NCI-H345 (cell line): ENCODE data around the gene ORAI3.

ENCODE experiments used
- DNase-seq: peaks from one replicate; lab custom pipeline; 2025; lab: John Stamatoyannopoulos, UW

The ORAI3 gene

DNA sequence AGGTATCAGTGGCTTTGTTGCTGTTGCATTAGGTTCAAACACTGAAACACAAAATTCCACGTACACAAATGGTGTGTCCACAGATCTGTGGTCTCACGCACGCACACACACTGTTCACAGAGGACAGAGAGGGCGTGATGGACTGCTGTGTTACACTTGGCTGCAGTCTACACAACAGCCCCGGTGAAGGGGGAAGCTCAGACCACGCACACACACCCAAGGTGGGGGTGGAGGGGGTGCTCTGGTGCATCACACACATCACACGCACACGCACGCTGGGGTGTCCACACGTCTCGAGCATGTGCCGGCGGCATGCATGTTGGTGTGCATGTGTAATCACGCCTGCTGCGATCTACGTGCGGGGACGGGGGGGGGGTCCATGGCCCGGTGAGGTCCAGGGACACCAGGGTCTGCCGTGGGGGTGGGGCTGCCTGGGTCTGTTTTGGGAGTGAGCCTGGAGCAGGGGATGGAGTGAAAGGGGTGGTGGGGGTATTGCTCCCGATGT lies 43.5 kb downstream of the ORAI3 start:
- DNase-seq: no peak

DNA sequence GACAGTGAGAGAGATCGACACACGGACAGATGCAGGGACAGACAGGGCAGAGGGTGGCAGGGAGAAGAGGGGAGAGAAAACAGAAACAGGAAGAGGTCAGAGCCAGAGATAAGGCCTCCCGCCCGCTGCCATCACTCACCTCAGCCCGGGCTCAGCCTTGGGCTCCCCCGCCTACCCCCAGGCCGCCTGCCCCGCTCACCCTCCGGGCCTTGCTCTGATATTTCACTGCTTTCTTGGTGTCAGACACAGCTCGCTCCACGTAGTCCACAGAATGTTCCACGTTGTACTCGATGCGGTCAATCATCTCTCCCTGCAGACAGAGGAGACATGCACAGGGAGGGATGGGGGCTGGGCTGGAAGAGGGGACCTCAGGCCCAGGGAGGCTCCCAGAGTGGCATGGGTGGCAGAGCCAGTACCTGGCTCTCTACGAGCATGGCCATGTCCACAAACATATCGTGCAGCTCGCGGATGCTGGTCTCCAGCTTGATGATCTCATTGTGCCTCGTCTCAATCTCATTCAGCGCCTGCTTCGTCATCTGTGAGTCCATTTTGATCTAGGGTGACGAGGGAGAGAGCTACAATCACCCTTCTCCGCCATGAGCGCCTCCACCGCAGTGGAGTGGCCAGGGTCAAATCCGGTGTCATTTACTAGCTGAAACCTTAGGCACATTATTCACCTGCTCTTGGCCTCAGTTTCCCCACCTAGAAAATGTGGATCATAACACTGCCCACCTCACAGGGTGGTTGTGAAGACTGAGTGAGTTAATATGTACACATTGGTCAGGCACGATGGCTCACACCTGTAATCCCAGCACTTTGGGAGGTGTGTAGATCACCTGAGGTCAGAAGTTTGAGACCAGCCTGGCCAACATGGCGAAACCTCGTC lies 44.3 kb downstream of the ORAI3 start:
- DNase-seq: no peak

DNA sequence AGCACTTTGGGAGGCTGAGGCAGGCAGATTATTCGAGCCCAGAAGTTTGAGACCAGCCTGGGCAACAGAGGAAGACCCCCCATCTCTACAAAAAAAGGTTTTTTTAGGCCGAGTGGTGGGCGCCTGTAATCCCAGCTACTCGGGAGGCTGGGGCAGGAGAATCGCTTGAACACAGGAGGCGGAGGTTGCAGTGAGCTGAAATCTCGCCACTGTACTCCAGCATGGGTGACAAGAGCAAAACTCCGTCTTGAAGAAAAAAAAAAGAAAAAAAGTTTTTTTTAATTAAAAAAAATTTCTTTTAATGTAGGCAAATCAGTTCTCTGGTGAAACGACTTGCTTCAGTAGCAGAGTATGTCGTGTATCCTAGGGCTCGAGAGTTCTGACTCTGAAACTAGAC lies 47.1 kb downstream of the ORAI3 start:
- no peak for DNase-seq

DNA sequence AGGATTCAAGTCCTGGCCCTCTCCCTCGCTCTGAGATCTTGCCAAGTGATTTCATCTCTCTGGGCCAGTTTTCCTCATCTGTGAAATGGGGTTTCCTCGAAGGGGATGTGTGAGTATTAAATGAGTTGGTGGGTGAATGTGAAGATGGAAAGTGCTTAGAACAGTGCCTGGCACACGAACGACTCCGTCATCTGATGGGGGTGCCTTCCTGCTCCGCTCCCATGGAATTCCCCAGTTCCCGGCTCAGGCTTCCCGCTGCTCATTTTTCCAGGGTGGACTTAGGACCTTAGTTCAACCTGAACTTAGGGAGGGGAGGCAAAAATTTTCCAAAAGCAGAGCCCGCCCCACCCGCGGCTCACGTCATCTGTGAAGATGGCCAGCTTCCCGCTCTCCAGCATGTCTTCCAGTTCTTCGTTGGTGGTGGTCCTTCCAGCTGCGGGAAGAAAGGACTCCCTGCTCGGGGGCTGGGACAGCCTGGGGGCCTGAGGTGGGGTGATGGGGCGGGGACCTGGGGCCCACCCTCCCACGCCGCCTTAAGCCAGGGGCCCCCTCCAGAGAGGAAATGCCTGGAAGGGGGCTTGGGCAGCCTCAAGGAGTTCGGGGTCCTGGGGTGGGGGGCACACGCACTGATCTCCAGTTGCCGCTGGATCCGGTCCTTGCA lies 47.6 kb downstream of the ORAI3 start:
- DNase-seq: no peak

DNA sequence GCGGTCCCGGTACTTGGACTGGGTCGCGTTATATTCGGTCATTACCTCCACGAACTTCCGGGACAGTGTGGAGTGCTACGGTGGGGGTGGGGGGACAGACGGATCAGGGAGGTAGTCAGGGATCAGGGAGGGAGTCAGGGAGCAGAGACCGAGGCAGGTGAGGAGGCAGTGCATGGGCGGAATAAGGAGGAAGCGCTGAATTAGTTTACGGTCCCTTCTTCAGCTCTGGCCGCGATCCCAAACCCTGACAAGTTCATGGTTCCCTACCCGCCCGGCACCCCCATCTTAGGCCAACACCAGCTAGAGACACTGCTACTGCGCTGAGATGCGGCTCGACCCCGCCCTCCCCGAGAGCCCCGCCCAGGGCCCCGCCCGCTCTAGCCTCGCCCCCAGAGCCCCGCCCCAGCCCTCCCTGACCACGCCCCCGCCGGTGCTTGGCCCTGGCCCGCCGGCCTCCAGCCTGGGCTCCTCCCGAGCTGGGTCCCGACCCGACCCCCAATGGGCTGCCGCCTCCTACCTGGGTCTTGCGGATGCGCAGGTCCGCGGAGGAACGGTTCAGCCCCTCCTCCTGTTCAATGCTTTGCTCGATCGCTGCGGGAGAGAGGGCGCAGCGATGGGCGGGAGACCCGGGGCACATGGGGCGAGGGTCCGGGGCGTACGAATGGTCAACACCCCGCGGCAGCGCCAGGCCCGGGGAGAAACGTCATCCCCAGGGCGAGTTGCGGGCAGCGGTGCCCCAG lies 48.3 kb downstream of the ORAI3 start:
- peak; percentile 74 for DNase-seq

DNA sequence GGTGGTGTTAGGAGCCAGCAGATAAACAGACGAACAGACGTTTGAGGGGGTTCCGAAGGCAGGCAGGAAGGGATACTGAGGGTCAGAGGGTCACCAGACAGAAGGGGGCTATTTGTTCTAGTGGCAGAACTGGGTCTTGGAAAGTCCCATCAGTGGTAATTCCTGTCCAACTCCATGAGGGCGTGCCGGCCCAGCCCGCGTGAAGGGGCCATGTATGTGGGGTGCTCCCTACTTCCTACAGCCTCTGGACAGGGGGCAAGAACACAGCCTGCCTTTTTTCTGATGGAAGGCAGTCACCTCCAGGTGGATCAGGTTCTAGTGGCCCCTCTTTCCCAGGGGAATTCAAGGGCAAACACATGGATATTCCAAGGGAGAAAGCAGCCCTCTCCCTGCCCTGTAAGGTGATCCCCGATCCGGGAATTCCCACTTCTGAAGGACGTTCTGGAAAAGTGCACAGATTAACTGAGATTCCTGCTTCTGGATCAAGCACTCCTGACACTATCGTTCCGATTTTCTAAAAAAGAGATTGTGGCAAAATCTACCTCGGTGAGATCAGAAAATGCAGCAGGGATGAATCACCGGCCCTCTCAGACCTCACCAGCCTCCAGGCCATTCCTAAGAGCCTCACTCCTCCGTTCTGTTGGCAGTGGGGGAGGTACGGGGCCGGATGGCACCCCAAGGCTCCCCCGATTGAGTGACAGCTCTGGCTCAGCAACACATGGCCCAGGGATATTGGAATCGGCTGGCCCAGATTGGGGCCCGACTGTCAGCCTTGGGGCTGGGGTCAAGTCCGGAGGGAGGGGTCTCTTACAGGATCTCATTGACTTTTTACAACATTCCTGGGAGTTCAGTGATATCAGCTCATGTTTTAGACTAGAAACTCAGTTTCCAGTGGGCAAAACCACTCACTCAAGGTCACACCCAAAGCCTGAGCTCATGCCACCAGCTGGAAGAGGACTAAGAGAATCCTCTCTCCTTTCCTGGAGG lies 49.1 kb downstream of the ORAI3 start:
- no peak for DNase-seq

DNA sequence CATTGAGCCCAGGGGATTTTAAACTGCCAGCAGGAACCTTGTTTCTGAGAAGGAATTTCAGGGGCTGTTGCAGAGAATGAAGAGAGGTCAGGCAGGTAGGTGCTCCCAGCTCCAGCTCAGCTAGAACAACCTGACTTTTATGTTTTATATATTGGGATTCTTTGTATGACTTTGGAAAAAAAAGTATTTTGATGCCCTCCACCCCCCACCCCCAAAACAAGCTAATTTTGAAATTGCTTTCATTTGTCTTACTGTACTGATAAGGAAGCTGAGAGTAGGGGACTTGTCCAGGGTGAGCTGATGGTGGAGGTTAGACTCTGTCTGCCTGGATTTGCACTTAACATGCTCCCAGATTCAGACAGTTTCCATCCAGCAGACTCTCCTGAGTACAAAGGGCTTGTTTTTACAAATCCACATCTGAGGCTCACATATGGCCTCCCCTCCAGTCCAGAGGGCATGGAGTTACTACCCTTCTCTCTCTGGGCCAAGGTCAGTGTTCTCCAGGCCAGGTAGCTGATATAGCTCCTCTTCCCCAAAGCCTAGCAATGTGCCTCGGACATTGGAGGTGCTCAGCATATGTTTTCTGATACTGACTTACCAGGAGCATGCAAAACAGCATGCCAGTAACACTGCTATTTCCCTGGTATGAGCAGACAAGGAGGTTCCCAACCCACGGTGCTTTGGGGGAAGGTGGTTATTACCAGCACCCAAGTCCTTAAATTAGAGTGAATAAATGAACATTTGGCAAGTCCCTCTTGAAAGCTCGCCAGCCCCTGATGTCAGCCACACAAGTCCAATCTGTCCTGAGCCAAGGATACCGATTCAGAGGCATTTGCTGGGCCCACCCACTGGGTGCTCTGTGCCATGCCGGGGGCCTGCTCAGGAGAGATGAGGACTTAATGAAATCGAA lies 50.2 kb downstream of the ORAI3 start:
- no peak for DNase-seq

DNA sequence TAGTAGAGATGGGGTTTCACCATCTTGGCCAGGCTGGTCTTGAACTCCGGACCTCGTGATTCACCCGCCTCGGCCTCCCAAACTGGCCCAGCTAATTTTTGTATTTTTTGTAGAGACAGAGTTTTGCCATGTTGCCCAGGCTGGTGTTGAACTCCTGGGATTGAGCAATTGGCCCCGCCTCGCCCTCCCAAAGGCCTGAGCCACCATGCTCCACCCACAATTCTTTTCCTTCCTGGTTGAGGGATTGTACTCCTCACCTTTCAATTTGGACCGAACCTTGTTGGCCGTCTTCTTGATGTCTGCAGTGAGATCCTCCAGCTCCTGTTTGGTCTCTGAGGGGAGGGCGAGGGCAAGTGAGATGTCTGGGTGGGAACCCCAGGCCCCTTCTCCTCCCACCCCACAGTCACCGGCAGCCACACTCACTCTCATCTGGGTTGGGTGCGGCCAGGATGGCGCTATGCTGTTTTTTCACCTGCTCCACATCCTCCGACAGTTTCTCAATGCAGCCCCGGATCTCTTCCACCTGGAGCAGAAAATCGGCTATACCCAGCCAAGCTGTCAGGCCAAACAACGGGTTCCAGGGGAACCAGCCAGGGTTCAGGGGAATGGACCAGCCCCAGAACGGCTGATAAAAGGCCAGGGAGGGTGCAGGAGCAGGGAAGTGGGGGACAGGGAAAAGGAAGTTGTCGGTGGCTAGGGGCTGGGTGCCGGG lies 52.0 kb downstream of the ORAI3 start:
- DNase-seq: no peak

DNA sequence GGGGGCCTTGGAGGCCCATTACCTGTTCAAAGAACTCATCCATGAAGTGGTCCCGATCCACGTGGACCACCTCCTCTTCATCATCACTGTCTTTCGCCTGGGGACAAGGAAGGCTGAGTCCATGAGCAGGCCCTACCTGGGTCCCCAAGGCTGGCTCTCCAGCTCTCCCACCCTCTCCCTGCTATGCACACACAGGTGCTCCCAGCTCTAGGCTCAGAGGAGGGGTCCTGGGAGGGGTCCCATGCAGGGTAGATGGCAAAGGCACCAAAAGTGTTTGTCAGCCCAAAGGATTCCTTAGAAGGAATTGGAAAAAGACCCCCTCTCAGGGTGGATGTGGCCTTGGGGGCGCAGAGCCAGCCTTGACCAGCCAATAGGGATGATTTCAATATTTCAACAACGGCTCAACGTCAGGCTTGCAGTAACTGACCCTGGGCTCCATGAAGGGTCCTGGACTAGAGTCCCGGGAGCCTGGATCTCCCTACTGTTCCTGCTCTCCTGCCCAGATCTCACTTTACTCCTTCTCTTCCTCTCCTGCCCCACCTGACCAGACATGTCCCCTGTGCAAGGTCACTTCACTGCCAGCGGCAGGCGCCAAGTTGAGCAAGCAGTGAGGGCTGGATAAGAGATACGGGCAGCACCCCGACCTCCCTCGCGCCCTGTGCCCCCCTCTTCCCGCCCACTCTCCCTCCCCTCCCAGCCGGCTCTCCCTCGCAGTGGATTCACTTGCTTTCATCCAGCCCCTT lies 52.8 kb downstream of the ORAI3 start:
- no peak for DNase-seq

DNA sequence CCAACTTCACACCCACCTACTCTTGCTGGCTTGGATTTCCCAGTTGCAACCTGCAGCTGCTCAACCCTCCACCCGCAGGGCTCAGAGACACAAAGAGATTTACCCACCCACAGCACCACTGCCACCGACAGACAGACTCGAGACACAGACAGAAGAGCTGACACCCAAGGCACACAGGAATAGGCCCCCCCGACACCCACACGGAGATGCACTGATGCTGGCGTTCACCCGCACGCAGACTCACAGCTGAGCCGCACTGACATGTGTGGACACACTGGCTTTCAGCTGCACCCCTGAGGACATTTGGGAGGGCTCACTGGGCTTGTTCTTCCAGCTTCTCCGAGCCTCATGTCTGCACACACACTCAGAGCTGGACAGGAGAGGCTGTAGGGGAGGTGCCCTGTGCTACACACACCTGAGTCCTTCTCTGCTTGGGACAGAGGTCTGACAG lies 53.4 kb downstream of the ORAI3 start:
- no peak for DNase-seq

DNA sequence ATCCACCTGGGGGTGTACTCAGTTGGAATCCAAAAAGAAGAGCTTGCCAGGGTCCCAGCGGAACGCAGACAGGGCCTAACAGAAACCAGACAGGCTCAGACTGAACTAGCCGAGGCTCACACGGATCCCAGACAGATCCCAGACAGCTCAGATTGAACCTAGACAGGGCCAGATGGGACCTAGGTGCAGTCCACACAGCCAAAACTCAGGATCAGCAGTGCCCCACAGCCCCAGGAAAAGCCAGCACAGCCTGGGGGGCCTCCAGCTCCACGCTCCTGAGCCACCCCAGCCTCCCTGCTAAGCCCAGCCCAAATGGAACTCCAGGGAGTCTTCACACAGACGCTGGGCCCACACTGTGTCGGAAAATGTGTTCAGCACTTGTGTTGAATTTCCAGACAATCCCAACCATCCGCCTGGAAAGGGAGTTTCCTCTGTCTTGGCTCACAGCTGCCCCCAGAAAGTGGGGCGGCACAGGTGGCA lies 54.0 kb downstream of the ORAI3 start:
- no peak for DNase-seq

DNA sequence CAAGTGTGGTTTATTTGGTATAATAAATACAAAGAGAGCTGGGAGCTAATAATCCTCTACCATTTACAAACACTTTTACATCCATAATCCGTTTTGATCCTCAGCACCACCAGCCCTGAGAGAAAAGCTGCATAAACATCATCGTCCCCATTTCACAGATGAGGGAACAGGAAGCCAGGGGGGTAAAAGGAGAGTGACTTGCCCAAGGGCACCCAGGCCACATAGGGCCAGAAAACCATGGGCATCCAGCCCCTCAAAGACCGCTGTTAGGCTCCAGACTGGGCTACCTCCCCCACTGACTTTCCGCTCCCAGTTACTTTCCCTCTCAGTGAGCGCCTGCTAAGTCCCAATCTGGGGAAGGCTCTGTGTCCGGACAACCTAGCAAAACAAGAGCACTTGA lies 54.9 kb downstream of the ORAI3 start:
- no peak for DNase-seq
